Smooth muscle cell (in vitro differentiated cells): ENCODE results near the gene TECPR2. TPM values are rescaled to one million over a fixed set of nuclear protein-coding genes. Genes with fewer than 3 reads are reported as not detected.

ENCODE experiments used
- DNase-seq: peaks from one replicate; lab custom pipeline; 2025; ENCODE audit not compliant: unreplicated experiment; lab: John Stamatoyannopoulos, UW
- H2AFZ ChIP-seq: fragments of 200-600 bp; sonication (generic); 2 replicates; pipeline ENCODE4 v1.6.0; 2016; ENCODE audit warnings: antibody characterized with exemption, low read depth, mild to moderate bottlenecking
- H3F3A ChIP-seq: fragments of 200-600 bp; sonication (generic); 2 replicates; pipeline ENCODE4 v1.6.0; 2017; ENCODE audit warnings: antibody characterized with exemption, low read depth
- H3K27ac ChIP-seq: fragments of 200-600 bp; sonication (generic); 2 replicates; pipeline ENCODE4 v1.5.1; 2016; ENCODE audit warnings: low read depth, mild to moderate bottlenecking
- H3K27me3 ChIP-seq: fragments of 200-600 bp; sonication (generic); 2 replicates; pipeline ENCODE4 v1.6.1; 2016; ENCODE audit warnings: low read depth, mild to moderate bottlenecking
- H3K36me3 ChIP-seq: fragments of 200-600 bp; sonication (generic); 2 replicates; pipeline ENCODE4 v1.5.1; 2016; ENCODE audit warnings: low read depth
- H3K4me1 ChIP-seq: fragments of 200-600 bp; sonication (generic); 2 replicates; pipeline ENCODE4 v1.5.1; 2016; ENCODE audit warnings: low read depth
- H3K4me2 ChIP-seq: fragments of 200-600 bp; sonication (generic); 2 replicates; pipeline ENCODE4 v1.6.0; 2016; ENCODE audit warnings: mild to moderate bottlenecking
- H3K4me3 ChIP-seq: fragments of 200-600 bp; sonication (generic); 2 replicates; pipeline ENCODE4 v1.5.1; 2016; ENCODE audit warnings: mild to moderate bottlenecking
- H3K79me2 ChIP-seq: fragments of 200-600 bp; sonication (generic); 2 replicates; pipeline ENCODE4 v1.6.0; 2016; ENCODE audit warnings: low read depth, mild to moderate bottlenecking
- H3K9ac ChIP-seq: fragments of 200-600 bp; sonication (generic); 2 replicates; pipeline ENCODE4 v1.6.0; 2016; ENCODE audit warnings: low read depth
- H3K9me3 ChIP-seq: fragments of 200-600 bp; sonication (generic); replicated peaks from 2 replicates; pipeline ENCODE4 v1.5.1; 2016; ENCODE audit warnings: low read depth
- H4K20me1 ChIP-seq: fragments of 200-600 bp; sonication (generic); 2 replicates; pipeline ENCODE4 v1.6.0; 2016; ENCODE audit warnings: low read depth
- WGBS: methylation state at CpG from one replicate; pipeline ENCODE4 v1.1.7; 2016; ENCODE audit warnings: low lambda C conversion rate; 5-methylcytosine and 5-hydroxymethylcytosine counted together
- polyA plus RNA-seq: library from polyadenylated mRNA; unstranded; fragments of >200 nt; fragmentation: Nextera tagmentation; extraction: Ambion mirVana; gene quantifications from 2 replicates; pipeline ENCODE4 v1.2.1, GENCODE V29; 2016
- total RNA-seq: library from RNA; depleted of rRNA; stranded (reverse); fragments of >200 nt; gene quantifications from 2 replicates; pipeline ENCODE4 v1.2.3, GENCODE V29; 2014
- TF ChIP-seq, protein P1 (sequence below): fragments of 200-600 bp; sonication (generic); IDR thresholded peaks from 2 replicates; pipeline ENCODE4 v1.5.1; 2017; ENCODE audit warnings: borderline replicate concordance, mild to moderate bottlenecking, antibody characterized with exemption; ENCODE audit not compliant: insufficient read depth, poor library complexity, severe bottlenecking

The TECPR2 gene
- total and polyA plus RNA-seq, 2 experiments from 2014 or later, result 11.0 to 12.2 TPM

DNA sequence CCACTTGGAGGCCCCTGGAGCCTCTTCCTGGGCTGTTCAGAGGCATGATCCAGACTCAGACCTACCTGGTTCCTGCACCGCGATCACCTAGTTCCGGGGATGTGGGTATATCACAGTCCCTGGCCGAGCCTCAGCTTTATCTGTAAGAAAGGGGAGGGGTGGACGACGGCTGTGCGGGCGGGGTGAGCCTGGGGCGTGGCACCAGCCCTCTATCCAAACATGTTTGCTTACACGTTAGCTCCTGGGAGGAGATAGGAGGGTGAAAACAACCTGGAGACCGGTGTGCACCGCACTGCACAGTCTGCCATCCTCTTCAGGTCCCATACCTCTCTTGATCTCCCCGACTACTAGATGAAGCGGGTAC is 145.7 kb downstream of the TECPR2 start:
- WGBS, result 73% methylated on average over 14 of the region's 14 CpGs
- Histone ChIP-seq H3F3A (no peaks in the 10 kb centered on the region), H3K4me1 (peaks cover 15% of the 10 kb centered on the region), H3K27me3 (no peaks in the 10 kb centered on the region), H3K36me3 (no peaks in the 10 kb centered on the region), H3K9ac (peak overlapping the region; percentile 73), H3K27ac (no peak overlapping the region), H3K4me3 (peak overlapping the region; percentile 60), H4K20me1 (no peaks in the 10 kb centered on the region), H3K4me2 (peak overlapping the region; percentile 89), H3K9me3 (no peaks in the 10 kb centered on the region), H2AFZ (no peak overlapping the region), H3K79me2 (no peaks in the 10 kb centered on the region)
- TF ChIP-seq, protein P1, sequence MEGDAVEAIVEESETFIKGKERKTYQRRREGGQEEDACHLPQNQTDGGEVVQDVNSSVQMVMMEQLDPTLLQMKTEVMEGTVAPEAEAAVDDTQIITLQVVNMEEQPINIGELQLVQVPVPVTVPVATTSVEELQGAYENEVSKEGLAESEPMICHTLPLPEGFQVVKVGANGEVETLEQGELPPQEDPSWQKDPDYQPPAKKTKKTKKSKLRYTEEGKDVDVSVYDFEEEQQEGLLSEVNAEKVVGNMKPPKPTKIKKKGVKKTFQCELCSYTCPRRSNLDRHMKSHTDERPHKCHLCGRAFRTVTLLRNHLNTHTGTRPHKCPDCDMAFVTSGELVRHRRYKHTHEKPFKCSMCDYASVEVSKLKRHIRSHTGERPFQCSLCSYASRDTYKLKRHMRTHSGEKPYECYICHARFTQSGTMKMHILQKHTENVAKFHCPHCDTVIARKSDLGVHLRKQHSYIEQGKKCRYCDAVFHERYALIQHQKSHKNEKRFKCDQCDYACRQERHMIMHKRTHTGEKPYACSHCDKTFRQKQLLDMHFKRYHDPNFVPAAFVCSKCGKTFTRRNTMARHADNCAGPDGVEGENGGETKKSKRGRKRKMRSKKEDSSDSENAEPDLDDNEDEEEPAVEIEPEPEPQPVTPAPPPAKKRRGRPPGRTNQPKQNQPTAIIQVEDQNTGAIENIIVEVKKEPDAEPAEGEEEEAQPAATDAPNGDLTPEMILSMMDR, result no peak
- DNase-seq, result no peak

DNA sequence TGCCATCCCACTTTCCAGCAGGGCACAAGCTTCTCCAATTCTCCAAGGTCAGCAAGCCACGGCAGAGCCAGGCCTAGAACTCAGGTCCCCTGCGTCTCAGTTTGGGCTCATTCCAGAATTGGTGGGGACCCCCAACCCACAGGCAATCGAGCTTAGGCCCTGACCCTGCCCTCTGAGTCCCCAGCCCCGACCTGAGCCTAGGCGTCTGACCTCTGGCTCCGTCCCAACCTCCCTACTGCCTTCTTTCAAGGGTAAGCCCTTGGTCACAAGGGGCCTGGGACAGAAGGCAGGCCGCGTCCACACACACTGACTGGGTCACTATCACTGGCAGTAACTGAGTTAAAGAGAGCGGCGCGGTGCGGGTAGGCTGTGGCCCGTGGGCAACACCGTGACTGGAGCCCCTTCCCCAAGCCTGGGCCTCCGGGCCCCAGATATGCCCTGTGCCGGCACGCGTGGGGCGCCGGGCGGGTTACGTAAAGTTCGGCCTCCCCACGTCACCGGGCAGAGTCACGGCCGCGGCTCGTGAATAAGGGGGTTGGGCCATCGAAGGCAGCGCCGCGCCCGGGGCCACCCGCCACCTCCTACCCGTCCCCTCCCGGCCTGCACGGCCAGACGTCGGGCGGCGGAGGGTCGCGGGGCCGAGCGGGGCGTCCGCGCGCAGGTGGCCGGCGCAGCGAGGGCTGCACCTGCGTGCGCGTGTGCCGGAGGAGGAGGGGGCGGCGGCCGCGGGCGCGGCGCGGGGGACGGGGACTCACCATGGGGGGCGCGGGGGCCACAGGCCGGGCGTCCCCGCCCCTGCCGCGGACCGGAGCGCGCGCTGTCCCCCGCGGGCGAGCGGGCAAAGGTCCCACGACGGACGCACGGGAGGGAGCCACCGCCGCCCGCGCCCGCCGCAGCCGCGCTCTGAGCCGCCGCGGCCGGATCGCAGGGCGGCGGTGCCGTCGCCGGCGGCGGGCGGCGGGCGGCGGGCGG is 146.3 kb downstream of the TECPR2 start:
- Histone ChIP-seq H3K9me3 (no peaks in the 10 kb centered on the region), H3K4me3 (peak overlapping the region; percentile 60), H3K4me2 (peak overlapping the region; percentile 89), H3K9ac (peak overlapping the region; percentile 73), H3F3A (no peaks in the 10 kb centered on the region), H3K79me2 (no peaks in the 10 kb centered on the region), H3K36me3 (no peaks in the 10 kb centered on the region), H2AFZ (peak overlapping the region; percentile 58), H3K4me1 (peaks cover 15% of the 10 kb centered on the region), H3K27ac (peak overlapping the region; percentile 67), H4K20me1 (no peaks in the 10 kb centered on the region), H3K27me3 (no peaks in the 10 kb centered on the region)
- TF ChIP-seq, protein P1, result no peak
- DNase-seq, result peak; percentile 33
- 12% methylated on average over 27 of the region's 110 CpGs for WGBS

DNA sequence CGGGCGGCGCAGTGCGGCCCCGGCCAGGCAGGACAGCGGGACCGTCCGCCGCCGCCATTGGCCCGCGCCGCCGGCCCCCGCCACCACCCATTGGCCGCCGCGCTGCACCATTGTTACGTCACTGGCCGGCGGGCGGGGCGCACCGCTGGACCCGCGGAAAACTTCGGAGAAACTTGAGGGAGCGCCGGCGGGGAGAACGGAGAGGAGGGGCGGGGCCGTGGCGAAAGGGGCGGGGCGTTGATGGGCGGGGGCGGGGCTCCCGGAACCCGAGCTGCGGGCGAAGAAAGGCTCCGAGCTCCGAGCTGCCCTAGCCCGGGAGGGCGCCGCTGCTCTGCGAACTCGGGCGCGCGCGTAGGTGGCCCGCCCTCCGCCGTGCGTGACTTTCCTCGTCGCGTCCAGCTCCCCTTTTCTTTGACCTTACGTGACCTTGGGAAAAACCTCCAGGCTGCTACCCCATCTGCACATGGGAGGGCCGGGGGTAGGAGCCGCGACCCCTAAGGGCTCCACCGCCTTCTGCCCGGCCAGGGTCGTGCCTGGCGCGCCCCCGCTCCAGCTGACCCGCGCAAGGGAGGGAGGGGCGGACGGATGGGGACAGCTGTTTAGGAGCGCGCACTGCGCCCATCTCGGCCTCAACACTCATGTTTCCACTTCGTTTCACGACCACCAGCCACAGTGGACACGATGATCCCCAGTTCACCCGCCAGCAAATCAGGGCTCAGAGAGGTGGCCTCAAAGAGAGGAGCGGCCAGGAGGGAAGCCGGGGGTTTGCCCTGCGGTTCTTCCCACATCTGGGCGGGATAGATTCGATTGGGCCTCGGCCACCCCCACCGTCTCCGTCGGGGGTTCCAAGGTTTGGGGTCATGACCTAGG is 147.2 kb downstream of the TECPR2 start, which contains the start of gene ANKRD9:
Gene ANKRD9 (minus strand): TSS at position 31 of the 870 bp plus-strand sequence. CDS start 1,887 bp downstream, outside the sequence.
- H3K4me1 ChIP-seq, result peaks cover 15% of the 10 kb centered on the region
- peak within 1 kb of the TSS; percentile 70 for H3K4me3 ChIP-seq
- TF ChIP-seq, protein P1, result no peak
- no peaks in the 10 kb centered on the region for H3F3A ChIP-seq
- 2% methylated on average over 46 of the region's 91 CpGs for WGBS
- H3K27me3 ChIP-seq, result no peaks in the 10 kb centered on the region
- DNase-seq, result peak; percentile 91
- peak within 1 kb of the TSS; percentile 71 for H2AFZ ChIP-seq
- no peaks in the 10 kb centered on the region for H3K79me2 ChIP-seq
- H3K9me3 ChIP-seq, result no peaks in the 10 kb centered on the region
- H3K9ac ChIP-seq, result peak within 1 kb of the TSS; percentile 73
- H3K27ac ChIP-seq, result peak within 1 kb of the TSS; percentile 67
- H4K20me1 ChIP-seq, result no peaks in the 10 kb centered on the region
- peak within 1 kb of the TSS; percentile 95 for H3K4me2 ChIP-seq
- H3K36me3 ChIP-seq, result no peaks in the 10 kb centered on the region
